ENCODE results near the gene SCRN1.

DNA sequence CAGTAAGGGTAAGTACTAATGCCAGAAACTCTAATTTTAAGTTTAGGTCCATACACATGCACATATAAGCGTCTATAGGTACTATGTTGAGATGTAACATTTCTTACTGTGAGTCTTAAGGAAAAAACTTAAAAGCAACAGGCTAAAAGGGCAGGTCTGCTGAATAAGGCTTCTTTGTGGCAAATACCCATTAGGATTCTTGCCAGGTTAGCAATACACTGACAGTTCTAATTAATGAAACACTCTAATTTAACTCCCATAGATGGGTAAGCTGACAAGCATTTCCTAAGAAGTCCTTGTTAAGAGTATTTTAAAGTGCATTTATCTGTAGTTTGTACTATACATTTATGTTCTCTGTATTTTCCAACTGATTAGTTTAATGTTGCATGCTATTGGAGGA, 14.0 kb downstream of the SCRN1 start:
- TF ChIP-seq, protein P1, sequence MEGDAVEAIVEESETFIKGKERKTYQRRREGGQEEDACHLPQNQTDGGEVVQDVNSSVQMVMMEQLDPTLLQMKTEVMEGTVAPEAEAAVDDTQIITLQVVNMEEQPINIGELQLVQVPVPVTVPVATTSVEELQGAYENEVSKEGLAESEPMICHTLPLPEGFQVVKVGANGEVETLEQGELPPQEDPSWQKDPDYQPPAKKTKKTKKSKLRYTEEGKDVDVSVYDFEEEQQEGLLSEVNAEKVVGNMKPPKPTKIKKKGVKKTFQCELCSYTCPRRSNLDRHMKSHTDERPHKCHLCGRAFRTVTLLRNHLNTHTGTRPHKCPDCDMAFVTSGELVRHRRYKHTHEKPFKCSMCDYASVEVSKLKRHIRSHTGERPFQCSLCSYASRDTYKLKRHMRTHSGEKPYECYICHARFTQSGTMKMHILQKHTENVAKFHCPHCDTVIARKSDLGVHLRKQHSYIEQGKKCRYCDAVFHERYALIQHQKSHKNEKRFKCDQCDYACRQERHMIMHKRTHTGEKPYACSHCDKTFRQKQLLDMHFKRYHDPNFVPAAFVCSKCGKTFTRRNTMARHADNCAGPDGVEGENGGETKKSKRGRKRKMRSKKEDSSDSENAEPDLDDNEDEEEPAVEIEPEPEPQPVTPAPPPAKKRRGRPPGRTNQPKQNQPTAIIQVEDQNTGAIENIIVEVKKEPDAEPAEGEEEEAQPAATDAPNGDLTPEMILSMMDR (IDR thresholded peaks at IDR 0.05): no peak
- no peak for TF ChIP-seq POLR2A (IDR thresholded peaks at IDR 0.05)

All from ovary (tissue), 3 donors.